Skeletal muscle tissue (tissue), 5 donors: Measurements from ENCODE around the gene CD68. TPM values are rescaled to one million over a fixed set of nuclear protein-coding genes. Genes with fewer than 3 reads are reported as not detected.

Experiments
- H3K27ac ChIP-seq: one replicate; pipeline ENCODE4 v1.7.0; 2013; ENCODE audit warnings: mild to moderate bottlenecking, low read depth, low read length, inconsistent platforms
- H3K27me3 ChIP-seq, 3 donors: one replicate each; pipeline ENCODE4 v1.7.0; 2013; ENCODE audit warnings: low read length in 3 of 3; ENCODE audit not compliant: control insufficient read depth in 3 of 3, insufficient read depth in 3 of 3
- H3K36me3 ChIP-seq, 3 donors: one replicate each; pipeline ENCODE4 v1.7.0; 2013; ENCODE audit warnings: low read length in 3 of 3; ENCODE audit not compliant: control insufficient read depth in 3 of 3, insufficient read depth in 3 of 3
- H3K4me1 ChIP-seq, 3 donors: one replicate each; pipeline ENCODE4 v1.7.0; 2013; ENCODE audit warnings: low read length in 3 of 3, mild to moderate bottlenecking in 3 of 3; ENCODE audit not compliant: control insufficient read depth in 3 of 3, insufficient read depth in 3 of 3
- H3K4me3 ChIP-seq, 3 donors: one replicate each; pipeline ENCODE4 v1.7.0; 2013; ENCODE audit warnings: low read length in 3 of 3
- H3K9ac ChIP-seq, 3 donors: one replicate each; pipeline ENCODE4 v1.7.0; 2013; ENCODE audit warnings: low read length in 3 of 3, mild to moderate bottlenecking in 3 of 3, moderate library complexity in 2 of 3, low read depth in 1 of 3
- H3K9me3 ChIP-seq, 3 donors: one replicate each; pipeline ENCODE4 v1.7.0; 2013; ENCODE audit warnings: low read length in 3 of 3; ENCODE audit not compliant: control insufficient read depth in 3 of 3
- small RNA-seq: library from RNA; depleted of rRNA; stranded (forward); fragments of <200 nt; gene quantifications from one replicate; pipeline ENCODE3, GENCODE V24; 2014
- total RNA-seq: library from RNA; depleted of rRNA; stranded (reverse); fragments of >200 nt; gene quantifications from one replicate; pipeline ENCODE4 v1.2.3, GENCODE V29; 2014
- donor health status: Osteomylitis.

The CD68 gene
- total RNA-seq, 1 donor from 2014 or later: 4.2 TPM

DNA sequence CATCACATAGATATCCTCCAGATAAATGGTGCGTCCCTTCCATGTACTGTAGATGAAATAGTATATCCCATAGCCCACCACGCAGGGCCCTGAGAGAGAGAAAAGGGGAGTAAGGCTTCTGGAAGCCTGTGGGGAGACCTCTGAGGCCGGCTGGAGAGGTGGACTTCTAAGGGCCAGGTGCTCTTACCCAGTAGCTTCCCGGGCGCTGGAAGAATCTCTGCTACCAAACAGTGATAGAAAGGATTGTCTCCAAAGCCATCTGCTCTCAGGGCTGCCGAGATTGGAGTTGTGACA is 47.5 kb downstream of the CD68 start:
- Histone ChIP-seq H3K36me3 (peaks cover 4 to 5% (median 5%) of the 10 kb centered on the region in 3 donors), H3K9ac (peak overlapping the region; percentile 92 to 95 (median 95)), H3K9me3 (no peaks in the 10 kb centered on the region), H3K4me3 (peak overlapping the region; percentile 74 to 91 (median 91)), H3K27ac (peak overlapping the region; percentile 97), H3K27me3 (no peaks in the 10 kb centered on the region), H3K4me1 (peaks cover 9 to 13% (median 11%) of the 10 kb centered on the region in 3 donors)

DNA sequence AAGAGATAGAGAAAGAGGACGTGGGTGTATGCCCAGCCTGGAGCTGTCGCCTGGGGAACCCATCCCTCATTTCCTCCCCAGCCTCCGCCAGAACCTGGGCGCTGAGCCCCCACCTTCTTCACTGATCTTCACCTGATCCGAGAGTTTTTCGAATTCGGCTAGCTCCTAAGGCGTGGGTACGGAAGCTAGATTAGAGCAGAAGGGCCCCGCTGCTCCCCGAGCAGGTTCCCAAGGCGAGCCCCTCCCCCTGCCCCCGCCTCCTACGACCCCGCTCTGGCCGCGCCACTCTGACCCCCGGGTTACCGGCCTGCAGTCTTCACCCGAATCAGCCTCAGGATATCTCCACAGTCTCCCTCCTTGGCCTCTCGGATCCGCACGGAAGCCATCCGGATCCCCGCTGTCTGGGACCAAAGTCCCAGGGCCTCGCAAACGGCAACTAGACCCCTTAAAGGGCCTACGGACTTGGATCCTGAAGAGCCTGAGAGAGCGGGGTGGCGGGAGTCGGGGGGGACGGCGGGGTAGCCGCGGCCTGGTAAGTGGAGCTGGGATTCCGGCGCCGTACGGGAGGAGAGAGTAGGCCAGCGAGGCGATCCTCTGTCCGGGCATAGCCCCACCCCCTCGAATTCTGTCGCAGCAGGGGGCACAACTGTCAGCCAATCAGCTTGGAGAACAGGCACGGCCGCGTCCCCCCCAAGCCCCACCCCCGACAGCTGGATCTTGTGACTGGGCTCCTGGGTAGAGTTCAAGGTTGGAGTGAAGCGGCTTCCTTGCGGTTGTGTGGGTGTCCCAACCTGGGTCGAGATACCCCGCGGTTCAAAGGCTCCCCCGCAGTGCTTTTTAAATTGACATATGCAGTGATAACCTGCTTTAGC is 48.0 kb downstream of the CD68 start, which contains the start of gene SAT2:
Gene SAT2, minus strand, starts transcription at position 572 of the 872 bp plus-strand sequence. Its CDS starts 186 bp downstream, at position 386.
- H3K4me3 ChIP-seq: peak within 1 kb of the TSS; percentile 74 to 91 (median 91)
- H3K4me1 ChIP-seq: peaks cover 11 to 13% (median 11%) of the 10 kb centered on the region in 3 donors
- H3K36me3 ChIP-seq: peaks cover 4 to 5% (median 5%) of the 10 kb centered on the region in 3 donors
- peak within 1 kb of the TSS; percentile 97 for H3K27ac ChIP-seq
- H3K9ac ChIP-seq: peak within 1 kb of the TSS; percentile 92 to 95 (median 95)
- no peaks in the 10 kb centered on the region for H3K27me3 ChIP-seq
- H3K9me3 ChIP-seq: no peaks in the 10 kb centered on the region

DNA sequence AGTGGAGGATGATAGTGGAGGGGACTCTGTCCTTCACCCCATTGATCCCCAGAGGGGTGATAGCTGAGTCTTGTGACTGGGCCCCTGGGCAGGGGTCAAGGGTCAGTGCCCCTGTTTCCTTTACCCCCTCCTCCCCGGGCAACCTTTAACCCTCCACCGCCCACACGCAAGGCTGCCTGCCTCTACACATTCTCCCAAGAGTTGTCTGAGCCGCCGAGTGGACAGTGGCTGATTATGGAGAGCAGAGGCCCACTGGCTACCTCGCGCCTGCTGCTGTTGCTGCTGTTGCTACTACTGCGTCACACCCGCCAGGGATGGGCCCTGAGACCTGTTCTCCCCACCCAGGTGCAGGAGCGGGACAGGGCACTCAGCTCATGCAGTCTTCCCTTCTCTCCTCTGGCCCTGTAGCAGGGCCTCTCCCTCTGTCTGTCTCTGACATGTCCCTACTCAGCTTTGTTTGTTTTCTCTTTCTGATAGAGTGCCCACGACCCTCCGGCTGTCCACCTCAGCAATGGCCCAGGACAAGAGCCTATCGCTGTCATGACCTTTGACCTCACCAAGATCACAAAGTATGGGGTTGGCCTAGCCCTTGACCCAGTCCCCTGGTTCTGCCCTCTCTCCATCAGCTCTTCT is 50.6 kb downstream of the CD68 start, which contains the start of gene SHBG:
Gene SHBG, plus strand, starts transcription at position 197 of the 633 bp plus-strand sequence. Its CDS starts 38 bp downstream, at position 235.
- Histone ChIP-seq H3K9ac (peak within 1 kb of the TSS in 1 of 3 donors; percentile 8), H3K4me3 (no peak within 1 kb of the TSS), H3K9me3 (no peaks in the 10 kb centered on the region), H3K36me3 (peaks cover 4 to 5% (median 5%) of the 10 kb centered on the region in 3 donors), H3K27me3 (no peaks in the 10 kb centered on the region), H3K27ac (no peak within 1 kb of the TSS), H3K4me1 (peaks cover 11 to 16% (median 14%) of the 10 kb centered on the region in 3 donors)

Small RNAs within 50 kb of the gene (small RNA-seq; reads per million reads assigned to genes)
- not detected for gene CD68
- gene RF00019: not detected
- gene SNORA48: not detected
- not detected for gene SNORD10

Other genes starting within 250 kb of the CD68 start
- 2.1 TPM for gene ACAP1, start 243.1 kb upstream of the CD68 start, total RNA-seq
- 4.2 TPM for gene KCTD11, start 227.5 kb upstream of the CD68 start, total RNA-seq
- not detected for gene TMEM95, start 224.5 kb upstream of the CD68 start, total RNA-seq
- gene TNK1, start 198.5 kb upstream of the CD68 start, total RNA-seq: not detected
- gene PLSCR3, start 185.1 kb upstream of the CD68 start, total RNA-seq: 10.4 TPM
- gene TMEM256, start 175.5 kb upstream of the CD68 start, total RNA-seq: 149 TPM
- 3.1 TPM for gene NLGN2, start 171.8 kb upstream of the CD68 start, total RNA-seq
- not detected for gene SPEM1, start 159.3 kb upstream of the CD68 start, total RNA-seq
- gene SPEM2, start 154.0 kb upstream of the CD68 start, total RNA-seq: not detected
- not detected for gene SPEM3, start 150.8 kb upstream of the CD68 start, total RNA-seq
- 0.52 TPM for gene TMEM102, start 144.2 kb upstream of the CD68 start, total RNA-seq
- 1.0 TPM for gene FGF11, start 140.1 kb upstream of the CD68 start, total RNA-seq
- 31.3 TPM for gene CHRNB1, start 134.6 kb upstream of the CD68 start, total RNA-seq
- 10.4 TPM for gene ZBTB4, start 100.0 kb upstream of the CD68 start, total RNA-seq
- not detected for gene SLC35G6, start 98.2 kb upstream of the CD68 start, total RNA-seq
- 91.3 TPM for gene POLR2A, start 95.3 kb upstream of the CD68 start, total RNA-seq
- 4.7 TPM for gene TNFSF12, start 30.6 kb upstream of the CD68 start, total RNA-seq
- 2.1 TPM for gene TNFSF13, start 20.9 kb upstream of the CD68 start, total RNA-seq
- gene SENP3, start 17.7 kb upstream of the CD68 start, total RNA-seq: 31.3 TPM
- gene MPDU1, start 4.2 kb downstream of the CD68 start, total RNA-seq: 26.1 TPM
- gene SOX15, start 10.5 kb downstream of the CD68 start, total RNA-seq: not detected
- 42.3 TPM for gene FXR2, start 35.3 kb downstream of the CD68 start, total RNA-seq
- gene SAT2, start 48.2 kb downstream of the CD68 start, total RNA-seq: 41.2 TPM
- not detected for gene SHBG, start 50.5 kb downstream of the CD68 start, total RNA-seq
- 1.6 TPM for gene ATP1B2, start 71.3 kb downstream of the CD68 start, total RNA-seq
- gene TP53, start 107.9 kb downstream of the CD68 start, total RNA-seq: 13.6 TPM
- gene WRAP53, start 108.8 kb downstream of the CD68 start, total RNA-seq: 7.3 TPM
- gene EFNB3, start 125.6 kb downstream of the CD68 start, total RNA-seq: 1.0 TPM
- gene DNAH2, start 138.1 kb downstream of the CD68 start, total RNA-seq: 0.52 TPM